HEK293 (cell line): Measurements from ENCODE around the gene TCHHL1.

Experiments used
- CTCF ChIA-PET: fragments of 350-600 bp; formaldehyde crosslinking; extraction: SDS; loops from one replicate; lab custom pipeline; 2021; ENCODE audit warnings: antibody characterized with exemption; lab: Yijun Ruan, JAX
- POLR2A ChIA-PET: fragments of 300-600 bp; formaldehyde crosslinking; extraction: SDS; loops from one replicate; lab custom pipeline; 2020; ENCODE audit warnings: antibody characterized with exemption, inconsistent platforms; lab: Yijun Ruan, JAX
- H3K27ac ChIP-seq: fragments of 200-500 bp; sonication (Bioruptor generic); 2 replicates; pipeline ENCODE4 v1.5.1; 2014; ENCODE audit warnings: low read depth, low read length, control low read depth, inconsistent platforms; ENCODE audit errors: extremely low read depth
- H3K36me3 ChIP-seq, 2 experiments: fragments of 200-500 bp in 1 of 2; sonication (Bioruptor generic) in 1 of 2; 1 replicate in 1 of 2; 2 replicates in 1 of 2; pipeline ENCODE4 v1.5.1; 2014 to 2017; ENCODE audit warnings: inconsistent platforms in 2 of 2, low read length in 2 of 2; ENCODE audit not compliant: control insufficient read depth in 2 of 2, insufficient read depth in 1 of 2
- H3K4me1 ChIP-seq: fragments of 200-500 bp; sonication (Bioruptor generic); 2 replicates; pipeline ENCODE4 v1.5.1; 2014; ENCODE audit warnings: mild to moderate bottlenecking, low read length, inconsistent platforms; ENCODE audit not compliant: control insufficient read depth, insufficient read depth
- H3K4me3 ChIP-seq: 2 replicates; pipeline ENCODE4 v1.5.1; 2011; ENCODE audit warnings: low read depth, mild to moderate bottlenecking, control low read depth, low read length, moderate library complexity
- H3K9me3 ChIP-seq: fragments of 200-500 bp; sonication (Bioruptor generic); 2 replicates; pipeline ENCODE4 v1.5.1; 2014; ENCODE audit warnings: low read depth, low read length, inconsistent platforms; ENCODE audit not compliant: control insufficient read depth, insufficient read depth
- KLF9 ChIP-seq: fragments of 450-650 bp; formaldehyde crosslinking; IDR thresholded peaks from 2 replicates; pipeline ENCODE4 v1.5.1; 2016; ENCODE audit warnings: missing biosample characterization, missing genetic modification characterization, low read depth
- MZF1 ChIP-seq: fragments of 450-650 bp; formaldehyde crosslinking; IDR thresholded peaks from 2 replicates; pipeline ENCODE4 v1.5.1; 2017; ENCODE audit warnings: missing biosample characterization, missing genetic modification characterization, borderline replicate concordance
- PATZ1 ChIP-seq: fragments of 450-650 bp; formaldehyde crosslinking; IDR thresholded peaks from 2 replicates; pipeline ENCODE4 v1.5.1; 2016; ENCODE audit warnings: missing biosample characterization, missing genetic modification characterization
- SALL2 ChIP-seq: fragments of 450-650 bp; formaldehyde crosslinking; IDR thresholded peaks from 2 replicates; pipeline ENCODE4 v1.5.0; 2017; ENCODE audit warnings: missing biosample characterization, mild to moderate bottlenecking, missing genetic modification characterization, borderline replicate concordance
- SCRT1 ChIP-seq: fragments of 450-650 bp; formaldehyde crosslinking; IDR thresholded peaks from 2 replicates; pipeline ENCODE4 v1.5.1; 2016; ENCODE audit warnings: missing biosample characterization, missing genetic modification characterization, borderline replicate concordance
- SCRT2 ChIP-seq: fragments of 450-650 bp; formaldehyde crosslinking; IDR thresholded peaks from 2 replicates; pipeline ENCODE4 v1.5.1; 2016; ENCODE audit warnings: missing biosample characterization, missing genetic modification characterization
- SP3 ChIP-seq: fragments of 450-650 bp; formaldehyde crosslinking; IDR thresholded peaks from 2 replicates; pipeline ENCODE4 v1.5.1; 2016; ENCODE audit warnings: missing biosample characterization, missing genetic modification characterization
- ZNF10 ChIP-seq: fragments of 450-650 bp; formaldehyde crosslinking; IDR thresholded peaks from 2 replicates; pipeline ENCODE4 v1.5.1; 2017; ENCODE audit warnings: missing biosample characterization, missing genetic modification characterization
- ZNF140 ChIP-seq: fragments of 450-650 bp; formaldehyde crosslinking; IDR thresholded peaks from 2 replicates; pipeline ENCODE4 v1.5.1; 2016; ENCODE audit warnings: missing biosample characterization, missing genetic modification characterization
- ZNF514 ChIP-seq: fragments of 450-650 bp; formaldehyde crosslinking; IDR thresholded peaks from 2 replicates; pipeline ENCODE4 v1.5.1; 2016; ENCODE audit warnings: missing biosample characterization, missing genetic modification characterization
- ZNF561 ChIP-seq: fragments of 450-650 bp; IDR thresholded peaks from 2 replicates; pipeline ENCODE4 v1.5.1; 2018; ENCODE audit warnings: missing biosample characterization, missing genetic modification characterization, borderline replicate concordance
- ZNF596 ChIP-seq: fragments of 450-650 bp; IDR thresholded peaks from 2 replicates; pipeline ENCODE4 v1.5.0; 2018; ENCODE audit warnings: missing biosample characterization, mild to moderate bottlenecking, missing genetic modification characterization, moderate library complexity
- ZNF658 ChIP-seq: fragments of 450-650 bp; formaldehyde crosslinking; IDR thresholded peaks from 2 replicates; pipeline ENCODE4; 2016; ENCODE audit warnings: missing biosample characterization, missing genetic modification characterization
- ZNF670 ChIP-seq: fragments of 450-650 bp; formaldehyde crosslinking; IDR thresholded peaks from 2 replicates; pipeline ENCODE4 v1.5.1; 2016; ENCODE audit warnings: missing biosample characterization, missing genetic modification characterization, low read depth
- ZNF747 ChIP-seq: fragments of 450-650 bp; formaldehyde crosslinking; IDR thresholded peaks from 2 replicates; pipeline ENCODE4 v1.5.1; 2016; ENCODE audit warnings: missing biosample characterization, missing genetic modification characterization
- ZNF776 ChIP-seq: fragments of 450-650 bp; formaldehyde crosslinking; IDR thresholded peaks from 2 replicates; pipeline ENCODE4 v1.5.0; 2017; ENCODE audit warnings: missing biosample characterization, missing genetic modification characterization, borderline replicate concordance
- ZNF792 ChIP-seq: fragments of 450-650 bp; formaldehyde crosslinking; IDR thresholded peaks from 2 replicates; pipeline ENCODE4 v1.5.1; 2016; ENCODE audit warnings: missing biosample characterization, missing genetic modification characterization
- TF ChIP-seq, protein P1 (sequence below): fragments of 450-650 bp; formaldehyde crosslinking; IDR thresholded peaks from 2 replicates; pipeline ENCODE4; 2016; ENCODE audit warnings: missing biosample characterization, missing genetic modification characterization
- TF ChIP-seq, protein P2 (sequence below): fragments of 450-650 bp; formaldehyde crosslinking; IDR thresholded peaks from 2 replicates; pipeline ENCODE4 v1.5.1; 2016; ENCODE audit warnings: missing biosample characterization, missing genetic modification characterization
- TF ChIP-seq, protein P3 (sequence below): fragments of 450-650 bp; formaldehyde crosslinking; IDR thresholded peaks from 2 replicates; pipeline ENCODE4 v1.5.1; 2016; ENCODE audit warnings: missing biosample characterization, missing genetic modification characterization, borderline replicate concordance
- TF ChIP-seq, protein P4 (sequence below): fragments of 450-650 bp; formaldehyde crosslinking; IDR thresholded peaks from 2 replicates; pipeline ENCODE4 v1.5.1; 2016; ENCODE audit warnings: missing biosample characterization, missing genetic modification characterization

The TCHHL1 gene

GRCh38 chr1:152044386-152044785 lies 44.5 kb downstream of the TCHHL1 start (continued):
- TF ChIP-seq, protein P1, sequence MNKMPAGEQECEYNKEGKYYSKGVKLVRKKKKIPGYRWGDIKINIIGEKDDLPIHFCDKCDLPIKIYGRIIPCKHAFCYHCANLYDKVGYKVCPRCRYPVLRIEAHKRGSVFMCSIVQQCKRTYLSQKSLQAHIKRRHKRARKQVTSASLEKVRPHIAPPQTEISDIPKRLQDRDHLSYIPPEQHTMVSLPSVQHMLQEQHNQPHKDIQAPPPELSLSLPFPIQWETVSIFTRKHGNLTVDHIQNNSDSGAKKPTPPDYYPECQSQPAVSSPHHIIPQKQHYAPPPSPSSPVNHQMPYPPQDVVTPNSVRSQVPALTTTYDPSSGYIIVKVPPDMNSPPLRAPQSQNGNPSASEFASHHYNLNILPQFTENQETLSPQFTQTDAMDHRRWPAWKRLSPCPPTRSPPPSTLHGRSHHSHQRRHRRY (tag by site-specific recombination) = no peak
- TF ChIP-seq SCRT1 (no peak), PATZ1 (tag by site-specific recombination) (no peak), ZNF658 (no peak), ZNF792 (tag by site-specific recombination) (no peak), ZNF596 (tag by site-specific recombination) (no peak), SP3 (tag by site-specific recombination) (no peak), SCRT2 (no peak)
- TF ChIP-seq, protein P2, sequence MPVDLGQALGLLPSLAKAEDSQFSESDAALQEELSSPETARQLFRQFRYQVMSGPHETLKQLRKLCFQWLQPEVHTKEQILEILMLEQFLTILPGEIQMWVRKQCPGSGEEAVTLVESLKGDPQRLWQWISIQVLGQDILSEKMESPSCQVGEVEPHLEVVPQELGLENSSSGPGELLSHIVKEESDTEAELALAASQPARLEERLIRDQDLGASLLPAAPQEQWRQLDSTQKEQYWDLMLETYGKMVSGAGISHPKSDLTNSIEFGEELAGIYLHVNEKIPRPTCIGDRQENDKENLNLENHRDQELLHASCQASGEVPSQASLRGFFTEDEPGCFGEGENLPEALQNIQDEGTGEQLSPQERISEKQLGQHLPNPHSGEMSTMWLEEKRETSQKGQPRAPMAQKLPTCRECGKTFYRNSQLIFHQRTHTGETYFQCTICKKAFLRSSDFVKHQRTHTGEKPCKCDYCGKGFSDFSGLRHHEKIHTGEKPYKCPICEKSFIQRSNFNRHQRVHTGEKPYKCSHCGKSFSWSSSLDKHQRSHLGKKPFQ = no peak
- TF ChIP-seq, protein P3, sequence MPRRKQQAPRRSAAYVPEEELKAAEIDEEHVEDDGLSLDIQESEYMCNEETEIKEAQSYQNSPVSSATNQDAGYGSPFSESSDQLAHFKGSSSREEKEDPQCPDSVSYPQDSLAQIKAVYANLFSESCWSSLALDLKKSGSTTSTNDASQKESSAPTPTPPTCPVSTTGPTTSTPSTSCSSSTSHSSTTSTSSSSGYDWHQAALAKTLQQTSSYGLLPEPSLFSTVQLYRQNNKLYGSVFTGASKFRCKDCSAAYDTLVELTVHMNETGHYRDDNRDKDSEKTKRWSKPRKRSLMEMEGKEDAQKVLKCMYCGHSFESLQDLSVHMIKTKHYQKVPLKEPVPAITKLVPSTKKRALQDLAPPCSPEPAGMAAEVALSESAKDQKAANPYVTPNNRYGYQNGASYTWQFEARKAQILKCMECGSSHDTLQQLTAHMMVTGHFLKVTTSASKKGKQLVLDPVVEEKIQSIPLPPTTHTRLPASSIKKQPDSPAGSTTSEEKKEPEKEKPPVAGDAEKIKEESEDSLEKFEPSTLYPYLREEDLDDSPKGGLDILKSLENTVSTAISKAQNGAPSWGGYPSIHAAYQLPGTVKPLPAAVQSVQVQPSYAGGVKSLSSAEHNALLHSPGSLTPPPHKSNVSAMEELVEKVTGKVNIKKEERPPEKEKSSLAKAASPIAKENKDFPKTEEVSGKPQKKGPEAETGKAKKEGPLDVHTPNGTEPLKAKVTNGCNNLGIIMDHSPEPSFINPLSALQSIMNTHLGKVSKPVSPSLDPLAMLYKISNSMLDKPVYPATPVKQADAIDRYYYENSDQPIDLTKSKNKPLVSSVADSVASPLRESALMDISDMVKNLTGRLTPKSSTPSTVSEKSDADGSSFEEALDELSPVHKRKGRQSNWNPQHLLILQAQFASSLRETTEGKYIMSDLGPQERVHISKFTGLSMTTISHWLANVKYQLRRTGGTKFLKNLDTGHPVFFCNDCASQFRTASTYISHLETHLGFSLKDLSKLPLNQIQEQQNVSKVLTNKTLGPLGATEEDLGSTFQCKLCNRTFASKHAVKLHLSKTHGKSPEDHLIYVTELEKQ (tag by site-specific recombination) = no peak
- TF ChIP-seq, protein P4, sequence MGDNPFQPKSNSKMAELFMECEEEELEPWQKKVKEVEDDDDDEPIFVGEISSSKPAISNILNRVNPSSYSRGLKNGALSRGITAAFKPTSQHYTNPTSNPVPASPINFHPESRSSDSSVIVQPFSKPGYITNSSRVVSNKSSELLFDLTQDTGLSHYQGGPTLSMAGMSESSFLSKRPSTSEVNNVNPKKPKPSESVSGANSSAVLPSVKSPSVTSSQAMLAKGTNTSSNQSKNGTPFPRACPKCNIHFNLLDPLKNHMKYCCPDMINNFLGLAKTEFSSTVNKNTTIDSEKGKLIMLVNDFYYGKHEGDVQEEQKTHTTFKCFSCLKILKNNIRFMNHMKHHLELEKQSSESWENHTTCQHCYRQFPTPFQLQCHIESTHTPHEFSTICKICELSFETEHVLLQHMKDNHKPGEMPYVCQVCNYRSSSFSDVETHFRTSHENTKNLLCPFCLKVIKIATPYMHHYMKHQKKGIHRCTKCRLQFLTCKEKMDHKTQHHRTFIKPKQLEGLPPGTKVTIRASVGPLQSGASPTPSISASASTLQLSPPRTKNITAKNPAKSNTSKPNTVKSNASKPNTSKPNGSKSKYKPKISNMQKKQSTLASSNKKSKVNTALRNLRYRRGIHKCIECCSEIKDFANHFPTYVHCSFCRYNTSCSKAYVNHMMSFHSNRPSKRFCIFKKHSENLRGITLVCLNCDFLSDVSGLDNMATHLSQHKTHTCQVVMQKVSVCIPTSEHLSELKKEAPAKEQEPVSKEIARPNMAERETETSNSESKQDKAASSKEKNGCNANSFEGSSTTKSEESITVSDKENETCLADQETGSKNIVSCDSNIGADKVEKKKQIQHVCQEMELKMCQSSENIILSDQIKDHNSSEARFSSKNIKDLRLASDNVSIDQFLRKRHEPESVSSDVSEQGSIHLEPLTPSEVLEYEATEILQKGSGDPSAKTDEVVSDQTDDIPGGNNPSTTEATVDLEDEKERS (tag by site-specific recombination) = no peak

DNA sequence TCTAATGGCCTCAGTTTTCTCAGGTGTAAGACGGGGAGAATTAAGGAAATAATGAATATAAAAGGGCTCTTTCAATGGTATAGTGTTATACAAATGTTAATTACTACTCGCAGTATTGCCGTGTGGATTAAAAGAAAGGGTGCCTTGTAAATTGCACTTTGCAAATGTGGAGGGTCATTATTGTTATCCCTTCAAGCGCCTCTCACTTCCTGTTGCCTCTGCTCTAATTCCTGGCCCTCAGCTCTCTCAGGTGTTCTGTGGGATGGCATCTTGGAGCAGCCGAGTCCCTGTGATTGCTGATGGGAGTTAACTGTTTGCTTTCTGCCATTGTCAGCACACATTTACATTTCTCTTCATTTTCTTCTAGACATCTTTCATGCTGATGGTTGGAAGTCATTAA lies 45.0 kb downstream of the TCHHL1 start:
- no peak overlapping the region for H3K4me3 ChIP-seq
- H3K4me1 ChIP-seq = peaks cover 8% of the 10 kb centered on the region
- H3K36me3 ChIP-seq = no peaks in the 10 kb centered on the region
- H3K9me3 ChIP-seq = no peaks in the 10 kb centered on the region
- no peak overlapping the region for H3K27ac ChIP-seq
- TF ChIP-seq ZNF514 (tag by site-specific recombination) = no peak
- TF ChIP-seq ZNF776 (tag by site-specific recombination) = no peak
- no peak for TF ChIP-seq ZNF670
- TF ChIP-seq KLF9 (tag by site-specific recombination) = no peak
- TF ChIP-seq, protein P4 (tag by site-specific recombination) = no peak
- no peak for TF ChIP-seq MZF1 (tag by site-specific recombination)
- no peak for TF ChIP-seq ZNF561 (tag by site-specific recombination)
- no peak for TF ChIP-seq SALL2 (tag by site-specific recombination)
- no peak for TF ChIP-seq ZNF747 (tag by site-specific recombination)
- TF ChIP-seq ZNF140 (tag by site-specific recombination) = no peak
- no peak for TF ChIP-seq ZNF10 (tag by site-specific recombination)
- CTCF ChIA-PET = interaction anchor here (5.4 kb wide), 1 partner anchor 8 kb away, joined by 44 read pairs; the partner anchor contains the start of gene S100A11
- POLR2A ChIA-PET = no interaction called here
